Retinal pigment epithelial cell (primary cell): Measurements from ENCODE around the gene FKRP.
"Not testable (repeated sequence)": the region's sequence is repeated elsewhere in the genome, so short reads cannot be mapped to it uniquely, and the experiment has no call there.

ENCODE experiments used
- DNase-seq: peaks from one replicate; pipeline ENCODE4 v3.0.0-alpha.2; 2010; ENCODE audit warnings: low read depth
- H3K4me3 ChIP-seq: 2 replicates; pipeline ENCODE4 v1.5.1; 2011; ENCODE audit warnings: mild to moderate bottlenecking, low read length, control low read depth, moderate library complexity
- CTCF ChIP-seq: conservative IDR thresholded peaks from 2 replicates; pipeline ENCODE4 v1.5.1; 2011; ENCODE audit warnings: low read depth, low read length, control low read depth, inconsistent platforms

FKRP gene

GRCh38 chr19:46772170-46773017, 26.5 kb downstream of the FKRP start:
- DNase-seq, result no peak
- no peak overlapping the region for H3K4me3 ChIP-seq
- no peak for TF ChIP-seq CTCF

GRCh38 chr19:46773018-46773399, 27.2 kb downstream of the FKRP start:
- no peak overlapping the region for H3K4me3 ChIP-seq
- TF ChIP-seq CTCF, result no peak
- DNase-seq, result no peak

DNA sequence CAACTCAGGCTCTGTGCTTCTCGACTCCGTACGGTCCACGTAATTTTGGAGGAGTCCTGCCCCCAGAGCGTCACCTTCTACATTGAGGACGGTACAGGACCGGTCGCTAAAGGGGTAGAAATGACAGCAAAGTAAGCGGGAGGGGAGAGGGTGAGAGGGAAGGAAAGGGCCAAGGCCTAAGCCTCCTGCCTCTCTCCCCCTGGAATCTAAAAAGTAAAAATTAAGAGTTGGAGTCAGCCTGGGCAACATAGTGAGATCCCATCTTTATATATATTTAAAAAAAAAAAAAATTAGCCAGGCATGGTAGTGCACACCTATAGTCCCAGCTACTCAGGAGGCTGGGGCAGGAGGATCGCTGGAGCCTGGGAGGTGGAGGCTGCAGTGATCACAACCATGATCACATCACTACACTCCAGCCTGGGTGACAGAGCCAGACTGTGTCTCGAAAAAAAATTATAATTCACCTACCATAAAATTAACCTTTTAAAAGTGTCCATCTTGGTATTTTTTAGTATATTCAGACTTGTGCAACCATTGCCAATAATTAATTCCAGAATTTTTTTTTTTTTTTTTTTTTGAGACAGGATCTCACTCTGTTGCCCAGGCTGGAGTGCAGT, 29.9 kb downstream of the FKRP start:
- no peak overlapping the region for H3K4me3 ChIP-seq
- no peak for TF ChIP-seq CTCF
- no peak for DNase-seq

- no peak for DNase-seq
- no peak for TF ChIP-seq CTCF
- no peak overlapping the region for H3K4me3 ChIP-seq
These were observed 31.4 kb downstream of the FKRP start for GRCh38 chr19:46776927-46777911.

GRCh38 chr19:46777956-46778645, 32.2 kb downstream of the FKRP start:
- not testable (repeated sequence) for H3K4me3 ChIP-seq, DNase-seq

DNA sequence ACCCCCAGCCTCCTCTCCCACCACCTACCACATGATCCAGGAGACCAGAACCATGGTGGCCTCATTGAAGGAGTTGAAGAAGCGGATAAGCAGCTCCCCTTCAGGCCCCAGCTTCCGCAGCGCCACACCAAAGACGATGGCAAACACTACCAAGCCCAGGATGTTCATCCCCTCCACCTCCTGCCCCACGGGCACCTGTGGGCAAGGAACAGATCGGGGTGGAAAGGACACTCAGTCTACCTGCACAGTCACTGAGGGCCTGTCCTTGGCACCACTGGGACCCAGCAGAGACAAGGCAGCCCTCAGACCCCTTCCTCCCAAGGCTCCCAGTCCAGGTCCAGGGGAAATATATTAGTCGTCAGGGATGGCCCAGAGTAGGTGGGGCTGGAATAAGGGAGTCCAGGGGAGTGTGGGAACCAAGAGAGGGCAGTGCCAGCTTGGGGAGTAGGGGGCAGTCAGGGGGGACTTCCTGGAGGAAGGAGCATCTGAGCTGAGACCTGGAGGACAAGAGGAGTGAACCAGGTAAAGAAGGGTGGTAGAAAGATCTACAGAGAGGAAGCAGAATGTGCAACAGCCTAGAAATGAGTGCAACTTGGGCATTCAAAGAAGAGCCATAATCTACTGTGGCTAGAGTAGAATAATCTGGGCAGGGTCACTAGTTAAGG, 36.6 kb downstream of the FKRP start:
- DNase-seq, result no peak
- H3K4me3 ChIP-seq, result no peak overlapping the region
- TF ChIP-seq CTCF, result no peak
